K562 (cell line): Measurements from ENCODE around the gene ODR4. TPM values are rescaled to one million over a fixed set of nuclear protein-coding genes. Genes with fewer than 3 reads are reported as not detected.

Source experiments
- BRCA1 ChIP-seq, 2 experiments: fragments of 450-650 bp in 1 of 2; sonication (generic) in 1 of 2; formaldehyde crosslinking in 1 of 2; IDR thresholded peaks; 2 replicates each; pipeline versions ENCODE4 v1.5.0 to v1.6.1; 2017 to 2020; ENCODE audit warnings: mild to moderate bottlenecking in 1 of 2, missing genetic modification reagents in 1 of 2
- CHD1 ChIP-seq: fragments of 200-600 bp; sonication (generic); IDR thresholded peaks from one replicate; pipeline ENCODE4 v1.6.1; 2012; ENCODE audit warnings: mild to moderate bottlenecking, moderate library complexity, low read length, inconsistent platforms
- COPS2 ChIP-seq: fragments of 450-650 bp; conservative IDR thresholded peaks from 2 replicates; pipeline ENCODE4 v1.6.1; 2016; ENCODE audit warnings: mild to moderate bottlenecking, moderate library complexity
- CSDE1 ChIP-seq, 2 experiments: fragments of 450-650 bp; IDR thresholded peaks; 2 replicates each; pipeline ENCODE4 v1.6.1; 2016; ENCODE audit warnings: mild to moderate bottlenecking in 1 of 2
- FOXO4 ChIP-seq: fragments of 450-650 bp; formaldehyde crosslinking; IDR thresholded peaks from 2 replicates; pipeline ENCODE4 v1.4.0; 2020; ENCODE audit warnings: mild to moderate bottlenecking, moderate library complexity
- HBP1 ChIP-seq: fragments of 450-650 bp; formaldehyde crosslinking; IDR thresholded peaks from 2 replicates; pipeline ENCODE4 v1.4.0; 2022; ENCODE audit warnings: missing genetic modification characterization
- KDM4B ChIP-seq, 2 experiments: fragments of 450-650 bp in 1 of 2; sonication (generic) in 1 of 2; IDR thresholded peaks; 2 replicates each; pipeline ENCODE4 v1.6.1; 2016 to 2017; ENCODE audit warnings: borderline replicate concordance in 2 of 2, antibody characterized with exemption in 1 of 2, low read depth in 1 of 2, mild to moderate bottlenecking in 1 of 2
- LARP7 ChIP-seq: fragments of 450-650 bp; IDR thresholded peaks from 2 replicates; pipeline ENCODE4 v1.6.1; 2016
- NFRKB ChIP-seq: fragments of 450-650 bp; IDR thresholded peaks from 2 replicates; pipeline ENCODE4 v1.6.1; 2016; ENCODE audit warnings: low read depth
- NKRF ChIP-seq: fragments of 450-650 bp; IDR thresholded peaks from 2 replicates; pipeline ENCODE4 v1.6.1; 2016; ENCODE audit warnings: borderline replicate concordance
- POLR2A ChIP-seq: fragments of 450-650 bp; conservative IDR thresholded peaks from 2 replicates; pipeline ENCODE4 v1.6.1; 2016
- POLR2H ChIP-seq: IDR thresholded peaks from 2 replicates; pipeline ENCODE4 v1.6.1; 2016; ENCODE audit warnings: missing genetic modification characterization, low read depth, mild to moderate bottlenecking, control low read depth, missing compliant biosample characterization, moderate library complexity
- SIX5 ChIP-seq, 2 experiments: IDR thresholded peaks; 2 replicates each; pipeline ENCODE4 v1.6.1; 2011; ENCODE audit warnings: low read length in 2 of 2, borderline replicate concordance in 1 of 2, low read depth in 1 of 2, mild to moderate bottlenecking in 1 of 2, moderate library complexity in 1 of 2; ENCODE audit not compliant: insufficient read depth in 1 of 2
- SNIP1 ChIP-seq: fragments of 450-650 bp; IDR thresholded peaks from 2 replicates; pipeline ENCODE4 v1.7.1; 2017; ENCODE audit warnings: low read depth, mild to moderate bottlenecking
- TAF1 ChIP-seq: IDR thresholded peaks from 2 replicates; pipeline ENCODE4 v1.6.1; 2011; ENCODE audit warnings: mild to moderate bottlenecking, low read length, moderate library complexity; ENCODE audit not compliant: insufficient read depth, control insufficient read depth, severe bottlenecking; ENCODE audit errors: extremely low read depth
- TAF7 ChIP-seq: fragments of 450-650 bp; IDR thresholded peaks from 2 replicates; pipeline ENCODE4 v1.6.1; 2016; ENCODE audit warnings: missing genetic modification characterization, missing compliant biosample characterization
- ZBTB43 ChIP-seq: sonication (generic); formaldehyde crosslinking; IDR thresholded peaks from 2 replicates; pipeline ENCODE4 v1.8.0; 2023; ENCODE audit warnings: mild to moderate bottlenecking, missing genetic modification reagents
- ZC3H8 ChIP-seq: fragments of 450-650 bp; IDR thresholded peaks from 2 replicates; pipeline ENCODE4 v1.6.1; 2017
- ZFX ChIP-seq: sonication (generic); formaldehyde crosslinking; IDR thresholded peaks from 2 replicates; pipeline ENCODE4 v1.8.0; 2022; ENCODE audit warnings: mild to moderate bottlenecking, missing genetic modification reagents, moderate library complexity
- ZNF316 ChIP-seq: fragments of 450-650 bp; IDR thresholded peaks from 2 replicates; pipeline ENCODE4 v1.6.1; 2016
- ZNF395 ChIP-seq: fragments of 200-800 bp; sonication (Bioruptor generic); IDR thresholded peaks from 2 replicates; pipeline ENCODE4 v1.6.1; 2017; ENCODE audit warnings: missing genetic modification characterization, missing compliant biosample characterization
- ZNF79 ChIP-seq: fragments of 250-450 bp; sonication (Bioruptor Pico); IDR thresholded peaks from 2 replicates; pipeline ENCODE4 v1.4.0; 2020; ENCODE audit warnings: low read depth, mild to moderate bottlenecking, moderate library complexity
- polyA plus RNA-seq, 8 experiments: library from polyadenylated mRNA; depleted of rRNA in 4 of 8; stranded (reverse) in 5 of 8; unstranded in 3 of 8; fragments of >200 nt; fragmentation: Nextera tagmentation in 2 of 8; fragmentation: Illumina TruSeq in 1 of 8; extraction: Ambion mirVana in 2 of 8; extraction: Trizol in 1 of 8; gene quantifications; 2 replicates each; pipeline versions ENCODE4 v1.2.1 to v1.2.3, GENCODE V29; 2011 to 2014; ENCODE audit warnings: inconsistent platforms in 1 of 8, missing spikeins in 1 of 8
- total RNA-seq, 7 experiments: library from RNA; depleted of rRNA in 6 of 7; stranded (reverse); fragments of >200 nt in 6 of 7; fragmentation: Illumina TruSeq in 2 of 7; extraction: Trizol in 2 of 7; gene quantifications; 2 replicates each; pipeline versions ENCODE4 v1.2.1 to v1.2.3, GENCODE V29; 2011 to 2021; ENCODE audit warnings: low replicate concordance in 1 of 7

Gene ODR4
- total and polyA plus RNA-seq, 9 of the 15 experiments (the other 6 are each of a cell fraction or from before 2014, with no cell fraction given): 23.1 to 63.9 (median 44.1) TPM

GRCh38 chr1:186375929-186376319 is 286 bp downstream of the ODR4 start (continued):
- TF ChIP-seq TAF7 (tag) (peak; percentile 62), ZNF316 (peak; percentile 16; the same call in 1 of the 2 replicates), NKRF (peak; percentile 94), POLR2A (peak; percentile 96), CHD1 (peak; percentile 20), NFRKB (0 out of 2 replicates have a peak, but pooled peaks have one; percentile 79), BRCA1 (IDR thresholded peaks at IDR 0.05) (no peak), BRCA1 (CRISPR knock-in tag; IDR thresholded peaks at IDR 0.05) (no peak), SNIP1 (0 out of 2 replicates have a peak, but pooled peaks have one; percentile 32), CSDE1 (IDR thresholded peaks at IDR 0.05) (0 out of 4 replicates have a peak, but pooled peaks of 1 of the 2 experiments have one; percentile 4), KDM4B (IDR thresholded peaks at IDR 0.05; ENCODE audit: borderline replicate concordance in 2 of 2, low read depth in 1 of 2) (0 out of 4 replicates have a peak, but pooled peaks of 1 of the 2 experiments have one; percentile 44), POLR2H (tag) (0 out of 2 replicates have a peak, but pooled peaks have one; percentile 3), FOXO4 (0 out of 2 replicates have a peak, but pooled peaks have one; percentile 41), ZNF79 (CRISPR knock-in tag) (no peak), SIX5 (IDR thresholded peaks at IDR 0.05; ENCODE audit: borderline replicate concordance in 1 of 2, insufficient read depth in 1 of 2, low read depth in 1 of 2, low read length in 2 of 2) (no peak), LARP7 (peak; percentile 91), TAF1 (no peak), COPS2 (no peak), ZNF395 (CRISPR knock-in tag) (peak; percentile 55; the same call in 1 of the 2 replicates), ZFX (no peak), ZC3H8 (peak; percentile 38; the same call in 1 of the 2 replicates), ZBTB43 (CRISPR knock-in tag) (0 out of 2 replicates have a peak, but pooled peaks have one; percentile 62), HBP1 (peak; percentile 91)
